Amniotic epithelial cell (primary cell): ENCODE measurements around the gene ATE1.

ENCODE experiments used
- DNase-seq: peaks from one replicate; pipeline ENCODE4 v3.0.0-alpha.2; 2010; ENCODE audit warnings: low read depth

The ATE1 gene

DNA sequence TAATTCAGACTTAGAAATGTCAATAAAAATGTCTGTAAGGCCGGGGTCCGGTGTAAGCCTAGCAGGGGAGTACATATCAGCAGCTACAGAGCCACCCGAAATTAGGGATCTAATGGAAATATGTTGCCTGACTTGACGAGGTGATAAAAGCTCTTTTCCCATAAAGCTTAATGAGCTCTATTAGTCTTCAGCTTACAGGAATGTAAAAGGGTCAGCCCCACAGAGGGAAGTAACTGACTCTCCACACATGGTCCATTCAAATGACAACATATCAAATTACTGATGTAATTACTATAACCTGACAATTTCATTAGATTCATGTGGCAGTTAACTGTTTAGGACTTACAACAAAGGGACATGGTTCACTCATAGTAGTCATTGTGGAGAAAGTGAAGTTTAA lies 62.3 kb downstream of the ATE1 start:
- no peak for DNase-seq

- no peak for DNase-seq
Observed at GRCh38 chr10:121864653-121865052, 63.2 kb downstream of the ATE1 start.

DNA sequence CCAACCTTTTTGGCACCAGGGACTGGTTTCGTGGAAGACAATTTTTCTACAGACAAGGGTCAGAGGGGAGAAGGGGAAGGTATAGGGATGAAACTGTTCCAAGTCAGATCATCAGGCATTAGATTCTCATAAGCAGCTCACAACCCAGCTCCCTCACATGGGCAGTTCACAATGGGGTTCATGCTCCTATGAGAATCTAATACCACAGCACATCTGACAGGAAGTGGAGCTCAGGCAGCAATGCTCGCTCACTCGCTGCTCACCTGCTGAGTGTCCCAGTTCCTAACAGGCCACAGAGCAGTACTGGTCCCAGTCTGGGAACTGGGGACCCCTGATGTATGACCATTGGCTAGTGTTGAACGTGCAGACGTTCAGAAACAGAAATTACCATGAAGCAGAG lies 63.7 kb downstream of the ATE1 start:
- DNase-seq, result no peak

DNA sequence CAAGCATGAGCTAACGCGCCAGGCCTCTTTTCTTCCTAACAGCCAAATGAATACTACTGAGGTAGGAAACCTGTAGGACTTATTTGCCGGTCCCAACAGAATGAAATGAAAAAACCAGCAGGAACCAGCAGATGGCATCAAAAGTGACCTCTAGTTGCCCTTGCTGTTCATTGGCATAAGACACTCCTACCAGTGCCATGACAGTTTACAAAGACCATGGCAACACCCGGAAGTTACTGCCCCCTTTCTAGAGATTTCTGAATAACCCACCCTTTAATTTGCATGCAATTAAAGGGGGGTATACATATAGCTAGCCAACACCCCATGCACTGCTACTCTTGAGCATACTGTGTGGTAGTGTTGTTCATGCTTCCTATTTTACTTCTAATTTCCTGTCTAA lies 65.2 kb downstream of the ATE1 start:
- DNase-seq, result no peak

DNA sequence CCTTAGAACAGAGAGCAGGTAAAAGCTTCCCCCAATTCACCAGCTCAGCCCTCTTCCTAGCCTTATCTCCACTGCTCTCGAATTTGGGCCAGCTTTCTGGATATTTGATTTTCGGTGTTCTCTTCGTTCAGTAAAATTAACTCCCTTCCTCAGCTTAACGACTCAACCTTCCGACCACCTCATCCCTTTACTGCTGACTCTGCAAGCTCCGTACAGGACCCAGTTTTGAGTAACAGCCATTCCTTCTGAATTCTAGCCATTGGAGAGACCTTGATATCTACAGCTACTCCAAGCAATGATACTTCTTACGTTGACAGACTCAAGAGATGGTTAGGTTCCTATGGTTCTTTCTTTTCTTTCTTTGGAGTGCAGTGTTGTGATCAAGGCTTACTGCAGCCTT lies 65.8 kb downstream of the ATE1 start:
- no peak for DNase-seq

- no peak for DNase-seq
Observed at GRCh38 chr10:121860810-121861209, 67.0 kb downstream of the ATE1 start.

DNA sequence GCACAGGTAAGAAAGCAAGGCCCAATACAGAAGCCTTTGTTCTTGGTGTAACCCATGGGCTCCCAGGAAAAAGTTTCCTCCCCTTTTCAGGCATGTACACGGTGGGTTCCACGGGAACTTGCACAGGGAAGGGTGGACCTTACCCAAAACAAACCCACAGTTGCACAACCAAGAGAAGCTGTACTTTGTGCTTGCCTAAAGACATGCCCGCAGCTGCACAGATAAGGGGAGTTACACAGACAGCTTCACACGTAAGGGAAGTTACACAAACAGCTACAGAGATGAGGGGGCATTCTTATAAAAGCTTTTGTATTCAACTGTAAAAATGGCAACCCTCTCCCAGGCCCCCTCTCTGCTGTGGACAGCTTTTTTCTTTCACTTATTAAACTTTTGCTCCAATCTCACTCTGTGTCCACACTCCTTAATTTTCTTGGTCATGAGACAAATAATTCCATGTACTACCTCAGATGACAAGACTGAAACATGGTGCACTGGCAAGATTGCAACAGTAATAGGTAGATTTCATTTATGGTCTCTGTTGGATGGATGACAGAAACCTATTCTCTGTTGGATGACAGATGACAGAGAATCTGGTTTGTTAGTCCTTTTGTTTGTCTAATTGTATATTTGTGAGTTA lies 72.9 kb downstream of the ATE1 start:
- no peak for DNase-seq

GRCh38 chr10:121853950-121854349 lies 73.9 kb downstream of the ATE1 start:
- DNase-seq, result no peak

GRCh38 chr10:121851786-121852185 lies 76.0 kb downstream of the ATE1 start:
- DNase-seq, result no peak

DNA sequence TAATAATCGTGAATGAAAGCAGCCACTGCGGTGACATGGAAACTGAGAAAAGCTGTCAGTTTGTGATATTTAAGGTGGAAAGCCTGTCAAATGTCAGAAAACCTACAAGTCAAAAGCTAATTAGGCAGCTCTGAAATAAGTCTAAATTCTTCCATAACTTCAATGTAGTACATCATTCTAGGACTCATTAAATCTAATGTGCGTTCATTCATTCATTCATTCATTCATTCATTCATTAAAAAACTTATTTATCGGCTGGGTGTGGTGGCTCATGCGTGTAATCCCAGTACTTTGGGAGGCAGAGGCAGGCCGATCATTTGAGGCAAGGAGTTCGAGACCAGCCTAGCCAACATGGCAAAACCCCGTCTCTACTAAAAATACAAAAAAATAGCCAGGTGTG lies 79.7 kb downstream of the ATE1 start:
- DNase-seq, result no peak

DNA sequence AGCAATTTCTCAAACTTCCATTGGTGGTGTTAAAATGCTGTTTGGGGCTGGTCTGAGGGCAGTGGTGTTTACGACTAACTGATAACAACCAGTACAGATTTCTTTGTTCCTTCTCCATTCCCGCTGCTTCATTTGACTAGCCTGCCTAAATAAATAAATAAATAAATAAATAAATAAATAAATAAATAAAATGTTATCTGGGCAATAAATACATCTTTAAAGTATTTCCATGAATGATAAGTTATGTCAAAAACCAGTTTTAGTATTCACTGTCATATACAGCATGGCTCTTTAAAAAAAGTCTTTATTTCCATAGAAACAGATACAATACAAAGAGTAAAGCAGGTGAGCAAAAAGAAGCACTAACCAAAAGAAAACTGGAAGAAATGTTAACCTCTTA lies 81.3 kb downstream of the ATE1 start:
- DNase-seq, result no peak

DNA sequence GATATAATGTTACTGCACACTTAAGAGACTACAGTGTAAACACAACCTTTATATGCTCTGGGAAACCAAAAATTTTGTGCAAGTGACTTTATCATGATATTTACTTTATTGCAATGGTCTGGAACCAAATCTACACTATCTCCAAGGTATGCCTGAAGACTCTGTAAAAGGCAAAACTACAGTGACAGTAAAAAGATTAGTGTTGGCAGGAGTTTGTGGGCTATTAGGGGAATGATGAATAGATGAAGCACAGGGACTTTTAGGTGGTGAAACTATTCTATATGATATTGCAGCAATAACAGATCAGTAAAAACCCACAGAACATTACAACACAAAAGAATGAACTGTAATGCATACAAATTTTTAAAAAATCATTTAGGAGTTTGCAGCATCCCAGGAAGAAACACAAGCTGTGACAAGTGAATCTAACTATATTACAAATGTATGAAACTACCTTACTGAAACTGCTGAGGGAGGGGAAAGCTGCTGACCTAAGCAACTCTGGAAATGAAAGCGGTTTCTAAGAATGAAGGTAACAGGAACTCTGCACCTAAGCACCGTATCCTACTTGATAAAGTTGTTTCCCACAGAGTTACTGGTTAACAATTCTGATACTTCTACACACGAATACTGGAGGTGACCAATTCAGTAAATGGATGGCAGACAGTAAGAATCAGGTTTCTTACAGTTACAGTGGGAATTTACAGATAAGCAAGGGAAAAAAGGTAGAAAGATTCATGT lies 82.6 kb downstream of the ATE1 start:
- no peak for DNase-seq

- DNase-seq, result no peak
Observed at GRCh38 chr10:121844537-121844936, 83.3 kb downstream of the ATE1 start.

- DNase-seq, result no peak
Observed at GRCh38 chr10:121843379-121843778, 84.5 kb downstream of the ATE1 start.

- DNase-seq, result no peak
Observed at GRCh38 chr10:121841862-121842261, 86.0 kb downstream of the ATE1 start.

DNA sequence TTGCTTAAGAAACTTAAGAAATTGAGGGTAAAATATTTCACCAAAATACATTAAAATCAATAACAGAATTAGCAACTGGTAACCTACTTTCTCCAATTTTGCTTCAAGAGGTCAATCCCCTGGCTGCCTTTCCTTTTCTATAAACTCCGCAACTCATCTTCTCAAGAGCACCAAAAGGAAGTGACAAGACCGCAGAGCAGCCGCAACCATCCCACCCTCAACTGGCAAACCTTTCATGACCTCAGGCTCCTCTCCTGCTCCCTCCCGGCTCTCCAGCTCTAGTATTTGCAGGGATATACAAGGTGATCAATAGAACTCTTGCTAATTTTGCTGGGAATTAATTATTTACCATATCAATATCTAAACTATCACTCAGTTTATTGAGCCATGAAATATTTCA lies 88.9 kb downstream of the ATE1 start:
- no peak for DNase-seq

DNA sequence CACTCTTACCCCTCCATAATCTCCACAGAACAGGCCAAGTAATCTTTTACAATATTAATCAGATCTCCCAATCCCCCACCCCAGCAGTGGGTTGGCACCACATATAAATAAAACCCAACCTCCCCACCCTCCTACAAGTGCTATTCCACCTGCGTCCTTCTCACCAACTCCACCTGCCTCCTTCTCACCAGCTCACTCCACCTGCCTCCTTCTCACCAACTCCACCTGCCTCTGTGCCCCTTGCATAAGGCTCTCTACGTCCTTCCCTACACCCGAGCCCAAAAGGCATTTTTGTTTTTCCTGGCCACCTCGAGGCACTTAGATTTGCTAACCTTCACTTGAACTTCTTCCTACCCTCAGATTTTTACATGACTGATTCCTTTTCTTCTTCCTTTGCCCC lies 89.7 kb downstream of the ATE1 start:
- DNase-seq, result no peak

DNA sequence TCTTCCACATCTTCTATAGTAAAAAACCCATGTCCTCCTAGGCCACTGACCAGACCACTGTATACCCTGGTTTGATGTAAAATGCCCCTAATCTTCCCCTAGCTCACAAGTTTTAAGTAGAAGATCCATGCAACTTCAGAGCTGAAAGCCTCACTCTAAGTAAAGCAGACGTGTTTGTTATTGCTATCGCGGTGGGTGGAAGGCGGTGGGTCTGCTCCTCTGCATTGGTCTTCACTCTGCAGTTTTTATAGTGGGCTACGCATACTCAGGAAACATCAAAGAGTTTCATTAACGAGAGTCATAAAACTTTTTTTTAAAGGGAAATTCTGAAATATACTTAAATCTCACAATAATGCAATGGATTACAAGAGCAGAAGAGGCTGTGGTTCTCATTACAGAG lies 91.7 kb downstream of the ATE1 start:
- DNase-seq, result no peak

GRCh38 chr10:121835376-121835775 lies 92.5 kb downstream of the ATE1 start:
- DNase-seq, result no peak

- DNase-seq, result no peak
Observed at GRCh38 chr10:121834757-121835156, 93.1 kb downstream of the ATE1 start.

- DNase-seq, result peak; percentile 54
Observed at GRCh38 chr10:121833387-121833786, 94.4 kb downstream of the ATE1 start.

GRCh38 chr10:121832647-121833046 lies 95.2 kb downstream of the ATE1 start:
- no peak for DNase-seq

GRCh38 chr10:121831777-121832176 lies 96.1 kb downstream of the ATE1 start:
- DNase-seq, result no peak

GRCh38 chr10:121831237-121831636 lies 96.6 kb downstream of the ATE1 start:
- DNase-seq, result no peak
